GM13977 (cell line): ENCODE measurements around the gene RAD51B.

Experiments
- DNase-seq: peaks from one replicate; pipeline ENCODE4 v3.0.0; 2012; ENCODE audit warnings: low spot score
- in situ Hi-C: fragments of 300-500 bp; cut with MboI; formaldehyde crosslinking; loops from one replicate; pipeline ENCODE4 v1.12.0; 2022; ENCODE audit warnings: low sequenced_read_pairs, low pct_unique_long_range_greater_than_20kb, mixed read lengths, inconsistent platforms; ENCODE audit not compliant: unreplicated experiment
- TF ChIP-seq, protein P1 (sequence below): IDR thresholded peaks from 2 replicates; pipeline ENCODE4 v1.5.1; 2012; ENCODE audit warnings: mild to moderate bottlenecking, control low read depth; ENCODE audit not compliant: insufficient read depth; ENCODE audit errors: extremely low read depth, missing control alignments

RAD51B gene

DNA sequence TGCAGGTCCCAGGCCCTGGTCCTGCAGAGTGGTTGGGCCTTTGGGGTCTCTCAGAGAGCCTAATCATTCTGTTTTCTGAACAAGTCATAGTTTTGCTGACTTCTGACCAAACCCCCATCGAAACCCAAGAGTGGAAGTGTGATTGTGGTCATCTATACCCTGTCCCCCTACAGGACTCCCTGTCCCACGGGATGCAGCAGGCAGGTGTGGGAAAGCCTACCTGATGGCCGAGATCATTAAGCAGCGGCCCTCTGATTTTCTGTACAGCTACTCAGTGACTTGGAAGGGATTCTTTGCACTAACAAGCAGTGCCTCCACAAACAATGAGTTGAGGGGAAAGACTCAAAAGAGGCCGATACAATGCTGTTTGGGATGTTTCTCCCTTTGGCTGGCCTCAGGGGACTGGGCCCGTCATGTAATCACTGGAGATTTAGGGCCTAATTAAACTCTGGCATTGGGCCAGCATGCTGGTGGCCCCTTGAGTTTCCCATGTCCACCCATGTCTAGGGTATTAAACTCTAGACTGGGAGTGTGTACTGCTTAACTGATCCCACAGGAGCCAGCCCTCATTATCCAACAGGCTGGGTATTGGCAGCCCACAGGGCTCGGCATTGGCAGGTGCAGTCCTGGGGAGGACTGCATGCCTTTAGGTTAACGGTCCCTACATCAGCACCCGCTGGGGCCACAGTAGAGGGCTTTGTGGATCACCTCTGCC, 780.5 kb downstream of the RAD51B start:
- DNase-seq: no peak
- in situ Hi-C loops: no loop called here
- TF ChIP-seq, protein P1, sequence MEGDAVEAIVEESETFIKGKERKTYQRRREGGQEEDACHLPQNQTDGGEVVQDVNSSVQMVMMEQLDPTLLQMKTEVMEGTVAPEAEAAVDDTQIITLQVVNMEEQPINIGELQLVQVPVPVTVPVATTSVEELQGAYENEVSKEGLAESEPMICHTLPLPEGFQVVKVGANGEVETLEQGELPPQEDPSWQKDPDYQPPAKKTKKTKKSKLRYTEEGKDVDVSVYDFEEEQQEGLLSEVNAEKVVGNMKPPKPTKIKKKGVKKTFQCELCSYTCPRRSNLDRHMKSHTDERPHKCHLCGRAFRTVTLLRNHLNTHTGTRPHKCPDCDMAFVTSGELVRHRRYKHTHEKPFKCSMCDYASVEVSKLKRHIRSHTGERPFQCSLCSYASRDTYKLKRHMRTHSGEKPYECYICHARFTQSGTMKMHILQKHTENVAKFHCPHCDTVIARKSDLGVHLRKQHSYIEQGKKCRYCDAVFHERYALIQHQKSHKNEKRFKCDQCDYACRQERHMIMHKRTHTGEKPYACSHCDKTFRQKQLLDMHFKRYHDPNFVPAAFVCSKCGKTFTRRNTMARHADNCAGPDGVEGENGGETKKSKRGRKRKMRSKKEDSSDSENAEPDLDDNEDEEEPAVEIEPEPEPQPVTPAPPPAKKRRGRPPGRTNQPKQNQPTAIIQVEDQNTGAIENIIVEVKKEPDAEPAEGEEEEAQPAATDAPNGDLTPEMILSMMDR: no peak

DNA sequence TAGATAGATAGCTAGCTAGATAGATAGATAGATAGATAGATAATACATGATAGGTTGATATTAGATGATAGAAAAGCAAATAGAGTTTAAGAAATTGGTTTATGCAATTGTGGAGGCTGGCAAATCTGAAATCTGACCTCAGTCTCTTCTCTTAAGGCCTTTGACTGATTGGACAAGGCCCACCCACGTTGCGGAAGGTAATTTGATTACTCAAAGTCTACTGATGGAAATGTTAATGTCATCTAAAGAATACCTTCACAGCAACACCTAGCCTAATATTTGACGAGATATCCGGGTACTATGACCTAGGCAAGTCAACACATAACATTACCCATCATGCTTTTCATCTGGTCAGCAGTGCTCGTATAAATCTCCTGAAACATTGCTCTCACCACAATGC, 782.9 kb downstream of the RAD51B start:
- TF ChIP-seq, protein P1: no peak
- in situ Hi-C loops: no loop called here
- DNase-seq: no peak

DNA sequence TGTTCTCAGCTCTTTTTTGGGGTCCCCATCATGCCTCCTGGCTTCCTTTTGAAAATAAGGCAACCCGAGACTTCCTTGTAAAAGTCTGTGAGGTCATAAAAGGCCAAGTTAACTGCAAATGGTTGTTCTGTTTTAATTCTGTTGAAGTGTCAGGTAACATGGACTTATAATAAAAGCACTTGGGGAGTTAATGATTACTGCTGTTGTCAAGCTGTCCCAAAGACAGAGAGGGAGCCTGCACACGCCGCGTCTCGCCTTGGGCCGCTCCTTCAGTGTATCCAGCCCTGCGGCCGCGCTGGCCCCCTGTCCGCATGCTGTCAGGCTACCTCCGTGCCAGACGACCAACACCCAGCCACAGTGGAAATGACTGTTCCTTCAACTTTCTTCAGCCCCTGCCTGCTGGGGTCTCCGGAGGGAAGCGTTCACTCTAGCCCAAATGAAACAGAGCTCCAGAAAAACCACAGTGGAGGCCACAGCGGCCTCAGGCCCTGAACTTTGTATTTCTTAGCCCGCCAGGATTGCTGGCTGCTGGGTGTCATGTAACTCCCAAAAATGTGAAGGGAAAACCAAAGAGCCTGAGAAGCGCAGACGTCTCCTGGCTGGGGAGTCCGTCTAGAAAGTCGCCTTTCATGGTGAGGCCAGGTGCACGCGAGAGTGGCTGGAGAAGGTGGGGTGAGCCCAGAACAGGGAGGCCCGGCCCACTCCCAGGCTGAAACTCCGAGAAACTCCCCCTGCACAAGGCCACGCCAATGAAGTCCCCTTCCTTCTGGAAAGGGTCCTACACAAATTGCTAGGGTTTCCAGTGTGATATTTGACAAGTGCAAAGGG, 784.2 kb downstream of the RAD51B start:
- in situ Hi-C loops: no loop called here
- TF ChIP-seq, protein P1: no peak
- DNase-seq: no peak

DNA sequence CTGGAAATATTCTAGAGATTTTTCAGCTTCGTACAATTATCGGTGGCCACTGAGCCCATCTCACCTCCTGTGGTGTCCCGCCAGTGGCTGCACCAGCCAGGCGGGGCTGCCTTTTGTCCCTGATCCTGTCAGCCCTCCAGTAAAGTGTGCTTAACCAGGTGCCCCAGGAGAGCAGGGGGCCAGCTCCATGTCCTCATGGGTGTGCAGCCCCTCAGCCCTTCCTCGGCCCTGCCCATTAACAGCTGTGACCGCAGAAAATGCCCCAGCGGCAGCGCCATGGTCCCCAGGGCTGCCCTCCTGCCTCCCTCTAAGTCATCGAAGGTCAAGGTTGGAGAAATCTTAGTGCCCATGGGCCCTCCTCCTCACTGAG, 784.8 kb downstream of the RAD51B start:
- DNase-seq: no peak
- in situ Hi-C loops: no loop called here
- TF ChIP-seq, protein P1: no peak

DNA sequence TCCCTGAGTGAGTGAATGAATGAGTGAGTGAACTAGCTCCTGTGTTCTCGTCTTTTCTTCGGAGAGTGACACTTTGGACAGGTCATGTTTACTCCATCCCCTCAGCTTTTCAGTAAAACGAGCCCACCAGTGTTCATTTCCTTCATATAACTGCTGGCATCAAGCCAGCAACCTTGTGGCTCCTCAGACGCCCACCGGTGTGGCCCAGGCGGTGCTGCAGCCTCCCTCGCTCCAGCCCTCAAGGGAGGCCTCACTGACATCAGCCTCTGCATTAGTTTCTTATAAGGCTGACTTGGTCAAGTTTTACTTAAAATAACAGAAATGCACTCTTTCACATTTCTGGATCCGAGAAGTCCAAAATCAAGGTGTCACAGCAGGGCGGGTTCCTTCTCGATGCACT, 785.2 kb downstream of the RAD51B start:
- TF ChIP-seq, protein P1: no peak
- no peak for DNase-seq
- in situ Hi-C loops: no loop called here

DNA sequence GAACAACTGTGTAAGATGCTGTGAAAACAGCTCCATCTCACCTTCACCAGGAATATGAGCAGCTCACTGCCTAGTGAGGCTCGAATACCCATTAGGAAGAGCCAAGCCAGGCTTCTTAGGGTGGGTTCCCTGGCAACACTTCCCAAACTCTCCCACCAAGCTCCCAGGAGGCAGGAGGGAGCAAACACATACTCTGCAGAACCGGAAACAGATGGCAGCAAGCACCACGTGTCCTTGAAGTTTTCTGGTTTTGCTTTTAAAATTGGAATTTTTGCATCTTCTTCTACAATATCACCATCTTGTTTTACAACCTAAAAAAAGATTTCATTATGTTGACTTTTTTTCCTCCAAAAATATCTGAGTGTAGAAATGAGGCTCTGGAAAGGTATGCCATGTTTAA, 786.6 kb downstream of the RAD51B start:
- TF ChIP-seq, protein P1: no peak
- DNase-seq: no peak
- in situ Hi-C loops: no loop called here
